ENCODE measurements around the gene MXD1. TPM values are rescaled to one million over a fixed set of nuclear protein-coding genes. Genes with fewer than 3 reads are reported as not detected.

The MXD1 gene
- total and polyA plus RNA-seq, 9 of the 15 experiments (the other 6 are each of a cell fraction or from before 2014, with no cell fraction given) = 6.7 to 35.9 (median 11.0) TPM

- TF ChIP-seq POLR2AphosphoS2 (IDR thresholded peaks at IDR 0.05; ENCODE audit: low read length) (no peak), ZNF197 (CRISPR knock-in tag; IDR thresholded peaks at IDR 0.05; ENCODE audit: low read depth) (no peak), KDM5B (IDR thresholded peaks at IDR 0.05; ENCODE audit: insufficient replicate concordance, low read depth, low read length) (no peak), PHTF2 (CRISPR knock-in tag; IDR thresholded peaks at IDR 0.05) (0 out of 2 replicates have a peak, but pooled peaks have one; percentile 6), POLR2B (IDR thresholded peaks at IDR 0.05; ENCODE audit: low read depth, partially characterized antibody) (no peak), YY1 (IDR thresholded peaks at IDR 0.05; ENCODE audit: borderline replicate concordance in 1 of 3, control insufficient read depth in 1 of 3, extremely low read depth in 1 of 3, insufficient read depth in 3 of 3, insufficient read length in 1 of 3, insufficient replicate concordance in 2 of 3, low read depth in 1 of 3, low read length in 2 of 3) (peak in 1 of 3 experiments; percentile 66), SMARCB1 (IDR thresholded peaks at IDR 0.05; ENCODE audit: insufficient read length, low read depth) (no peak), AFF1 (IDR thresholded peaks at IDR 0.05; ENCODE audit: low read depth in 1 of 2, partially characterized antibody in 2 of 2) (peak in 1 of 2 experiments; percentile 5), CBX8 (IDR thresholded peaks at IDR 0.05; ENCODE audit: borderline replicate concordance, extremely low read depth, low read depth, low read length, poor library complexity, severe bottlenecking) (no peak), MAFK (IDR thresholded peaks at IDR 0.05; ENCODE audit: low read length) (no peak), IFI16 (CRISPR knock-in tag; IDR thresholded peaks at IDR 0.05) (no peak), RFX7 (CRISPR knock-in tag; IDR thresholded peaks at IDR 0.05) (peak; percentile 6; the same call in 1 of the 2 replicates), EWSR1 (IDR thresholded peaks at IDR 0.05; ENCODE audit: borderline replicate concordance, low read depth, partially characterized antibody) (no peak)
- TF ChIP-seq, protein P1, sequence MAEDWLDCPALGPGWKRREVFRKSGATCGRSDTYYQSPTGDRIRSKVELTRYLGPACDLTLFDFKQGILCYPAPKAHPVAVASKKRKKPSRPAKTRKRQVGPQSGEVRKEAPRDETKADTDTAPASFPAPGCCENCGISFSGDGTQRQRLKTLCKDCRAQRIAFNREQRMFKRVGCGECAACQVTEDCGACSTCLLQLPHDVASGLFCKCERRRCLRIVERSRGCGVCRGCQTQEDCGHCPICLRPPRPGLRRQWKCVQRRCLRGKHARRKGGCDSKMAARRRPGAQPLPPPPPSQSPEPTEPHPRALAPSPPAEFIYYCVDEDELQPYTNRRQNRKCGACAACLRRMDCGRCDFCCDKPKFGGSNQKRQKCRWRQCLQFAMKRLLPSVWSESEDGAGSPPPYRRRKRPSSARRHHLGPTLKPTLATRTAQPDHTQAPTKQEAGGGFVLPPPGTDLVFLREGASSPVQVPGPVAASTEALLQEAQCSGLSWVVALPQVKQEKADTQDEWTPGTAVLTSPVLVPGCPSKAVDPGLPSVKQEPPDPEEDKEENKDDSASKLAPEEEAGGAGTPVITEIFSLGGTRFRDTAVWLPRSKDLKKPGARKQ (CRISPR knock-in tag; IDR thresholded peaks at IDR 0.05) = no peak
- TF ChIP-seq, protein P2, sequence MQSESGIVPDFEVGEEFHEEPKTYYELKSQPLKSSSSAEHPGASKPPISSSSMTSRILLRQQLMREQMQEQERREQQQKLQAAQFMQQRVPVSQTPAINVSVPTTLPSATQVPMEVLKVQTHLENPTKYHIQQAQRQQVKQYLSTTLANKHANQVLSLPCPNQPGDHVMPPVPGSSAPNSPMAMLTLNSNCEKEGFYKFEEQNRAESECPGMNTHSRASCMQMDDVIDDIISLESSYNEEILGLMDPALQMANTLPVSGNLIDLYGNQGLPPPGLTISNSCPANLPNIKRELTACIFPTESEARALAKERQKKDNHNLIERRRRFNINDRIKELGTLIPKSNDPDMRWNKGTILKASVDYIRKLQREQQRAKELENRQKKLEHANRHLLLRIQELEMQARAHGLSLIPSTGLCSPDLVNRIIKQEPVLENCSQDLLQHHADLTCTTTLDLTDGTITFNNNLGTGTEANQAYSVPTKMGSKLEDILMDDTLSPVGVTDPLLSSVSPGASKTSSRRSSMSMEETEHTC (IDR thresholded peaks at IDR 0.05) = no peak
- TF ChIP-seq, protein P3, sequence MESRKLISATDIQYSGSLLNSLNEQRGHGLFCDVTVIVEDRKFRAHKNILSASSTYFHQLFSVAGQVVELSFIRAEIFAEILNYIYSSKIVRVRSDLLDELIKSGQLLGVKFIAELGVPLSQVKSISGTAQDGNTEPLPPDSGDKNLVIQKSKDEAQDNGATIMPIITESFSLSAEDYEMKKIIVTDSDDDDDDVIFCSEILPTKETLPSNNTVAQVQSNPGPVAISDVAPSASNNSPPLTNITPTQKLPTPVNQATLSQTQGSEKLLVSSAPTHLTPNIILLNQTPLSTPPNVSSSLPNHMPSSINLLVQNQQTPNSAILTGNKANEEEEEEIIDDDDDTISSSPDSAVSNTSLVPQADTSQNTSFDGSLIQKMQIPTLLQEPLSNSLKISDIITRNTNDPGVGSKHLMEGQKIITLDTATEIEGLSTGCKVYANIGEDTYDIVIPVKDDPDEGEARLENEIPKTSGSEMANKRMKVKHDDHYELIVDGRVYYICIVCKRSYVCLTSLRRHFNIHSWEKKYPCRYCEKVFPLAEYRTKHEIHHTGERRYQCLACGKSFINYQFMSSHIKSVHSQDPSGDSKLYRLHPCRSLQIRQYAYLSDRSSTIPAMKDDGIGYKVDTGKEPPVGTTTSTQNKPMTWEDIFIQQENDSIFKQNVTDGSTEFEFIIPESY (CRISPR knock-in tag; IDR thresholded peaks at IDR 0.05) = no peak
These were observed 63.1 kb downstream of the MXD1 start (continued) for GRCh38 chr2:69977906-69978482.

Data from K562 (cell line).